Effector CD4-positive, alpha-beta T cell (primary cell): ENCODE data around the gene FITM2.
"Not testable (repeated sequence)": the region's sequence is repeated elsewhere in the genome, so short reads cannot be mapped to it uniquely, and the experiment has no call there.

Source experiments
- DNase-seq: peaks from one replicate; pipeline ENCODE4 v3.0.0-alpha.2; 2020
- total RNA-seq: gene quantifications from one replicate; lab custom pipeline; 2026; lab: John Stamatoyannopoulos, UW

The FITM2 gene, protein sequence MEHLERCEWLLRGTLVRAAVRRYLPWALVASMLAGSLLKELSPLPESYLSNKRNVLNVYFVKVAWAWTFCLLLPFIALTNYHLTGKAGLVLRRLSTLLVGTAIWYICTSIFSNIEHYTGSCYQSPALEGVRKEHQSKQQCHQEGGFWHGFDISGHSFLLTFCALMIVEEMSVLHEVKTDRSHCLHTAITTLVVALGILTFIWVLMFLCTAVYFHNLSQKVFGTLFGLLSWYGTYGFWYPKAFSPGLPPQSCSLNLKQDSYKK
- total RNA-seq = 10.5 reads per million, percentile 32 among the genes with 10 or more reads in this experiment

DNA sequence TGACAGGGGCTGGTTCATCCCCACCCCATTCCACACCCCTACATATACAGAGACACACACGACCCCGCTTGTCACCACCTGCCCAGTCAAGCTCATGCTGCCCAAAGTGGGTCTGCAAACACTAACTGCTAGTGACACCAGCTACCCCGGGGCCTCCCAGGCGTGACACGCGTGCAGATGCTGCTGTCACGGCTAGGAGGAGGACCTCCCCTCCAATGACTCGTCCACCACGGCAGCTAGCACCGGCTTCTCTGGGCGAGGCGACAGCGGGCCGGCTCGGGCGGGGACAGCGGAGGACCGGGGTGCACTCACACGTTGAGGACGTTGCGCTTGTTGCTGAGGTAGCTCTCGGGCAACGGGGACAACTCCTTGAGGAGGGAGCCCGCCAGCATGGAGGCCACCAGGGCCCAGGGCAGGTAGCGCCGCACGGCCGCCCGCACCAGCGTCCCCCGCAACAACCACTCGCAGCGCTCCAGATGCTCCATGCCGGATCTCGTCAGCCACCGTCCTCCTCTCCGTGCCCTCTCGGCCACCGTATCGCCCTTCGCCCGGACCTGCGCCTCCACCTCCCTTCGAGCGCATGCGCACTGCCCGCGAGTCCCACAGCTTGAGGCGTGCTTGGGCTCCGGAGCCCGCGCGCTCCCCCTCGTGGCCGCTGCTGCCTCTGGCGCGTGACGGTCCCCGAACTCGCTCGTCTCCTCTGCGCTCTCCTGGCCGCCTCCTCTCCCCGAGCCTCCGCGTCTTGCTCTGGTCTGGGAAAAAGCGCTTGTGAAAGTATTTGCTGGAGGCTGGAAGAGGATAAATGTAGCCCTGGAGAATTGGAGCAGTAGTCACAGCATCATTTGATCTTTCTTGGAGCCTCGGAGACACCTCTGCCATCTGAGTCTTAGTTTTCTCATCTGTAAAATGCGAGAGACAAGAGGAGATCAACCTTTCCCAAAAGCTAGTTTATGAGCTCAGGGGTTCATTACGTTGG is at the start of gene FITM2:
Gene FITM2, minus strand, starts transcription at position 539 of the 976 bp plus-strand sequence. Its CDS starts 54 bp downstream, at position 485.
- DNase-seq = peak; percentile 99

DNA sequence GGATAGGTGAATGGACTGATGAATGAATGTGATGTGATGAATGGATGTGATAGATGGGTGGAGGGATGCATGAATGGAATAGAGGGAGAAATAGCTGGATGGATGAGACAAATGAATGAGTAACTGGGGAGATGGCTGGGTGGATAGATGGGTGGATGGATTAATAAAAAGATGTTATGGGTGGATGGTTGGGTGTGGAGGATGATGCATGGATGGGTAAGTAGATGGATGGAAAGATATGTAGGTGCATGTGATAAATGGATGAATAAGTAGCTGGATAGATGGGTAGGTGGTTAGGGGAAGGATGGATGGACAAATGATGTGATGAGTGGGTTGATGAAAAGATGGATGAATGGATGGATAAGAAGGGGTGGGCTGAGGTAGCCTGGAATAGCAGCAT is 49.2 kb upstream of the FITM2 start:
- DNase-seq = no peak

DNA sequence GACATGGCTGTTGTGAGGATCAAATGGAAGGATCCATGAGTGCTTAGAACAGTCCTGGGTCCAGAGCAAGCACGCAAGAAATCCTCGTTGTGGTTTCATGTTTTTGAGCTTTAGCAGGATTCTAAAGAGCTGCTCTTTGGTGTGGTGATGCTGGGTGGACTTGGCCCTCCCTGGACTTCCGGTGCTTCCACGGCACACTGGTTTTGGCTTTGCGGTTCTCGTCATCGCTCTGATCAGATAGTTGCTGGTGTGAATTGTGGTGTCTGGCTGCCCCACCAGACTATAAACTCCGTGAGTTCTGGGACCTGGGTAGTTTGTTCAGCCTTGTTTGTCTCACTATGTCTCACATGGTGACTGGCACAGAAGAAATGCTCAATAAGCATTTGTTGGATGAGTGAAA is 47.8 kb upstream of the FITM2 start:
- no peak for DNase-seq

DNA sequence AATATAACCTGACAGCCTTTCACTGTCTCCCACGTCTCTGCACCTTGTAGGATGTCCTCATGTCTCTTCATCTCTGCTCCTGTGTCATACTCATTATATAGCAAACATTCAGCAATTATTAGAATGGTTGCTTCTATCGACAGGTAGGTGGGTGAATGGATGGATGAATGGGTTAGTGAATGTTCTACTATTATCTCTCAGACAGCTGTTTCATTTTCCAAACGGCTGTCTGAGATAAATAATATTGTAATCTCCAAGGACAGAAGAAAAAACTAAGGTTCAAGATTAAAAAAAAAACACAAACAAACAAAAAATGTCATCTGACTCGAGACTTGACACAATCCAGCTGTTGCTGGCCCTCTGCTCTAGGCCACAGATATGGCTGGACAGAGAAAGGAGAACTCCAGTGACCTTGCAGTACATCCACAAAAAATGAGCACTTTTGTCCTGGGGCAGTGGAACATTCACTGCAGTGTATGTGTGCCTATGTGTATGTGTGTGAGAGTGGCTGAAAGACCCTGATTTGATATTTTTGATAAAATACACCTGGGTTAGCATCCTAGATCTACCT is 46.6 kb upstream of the FITM2 start:
- no peak for DNase-seq

DNA sequence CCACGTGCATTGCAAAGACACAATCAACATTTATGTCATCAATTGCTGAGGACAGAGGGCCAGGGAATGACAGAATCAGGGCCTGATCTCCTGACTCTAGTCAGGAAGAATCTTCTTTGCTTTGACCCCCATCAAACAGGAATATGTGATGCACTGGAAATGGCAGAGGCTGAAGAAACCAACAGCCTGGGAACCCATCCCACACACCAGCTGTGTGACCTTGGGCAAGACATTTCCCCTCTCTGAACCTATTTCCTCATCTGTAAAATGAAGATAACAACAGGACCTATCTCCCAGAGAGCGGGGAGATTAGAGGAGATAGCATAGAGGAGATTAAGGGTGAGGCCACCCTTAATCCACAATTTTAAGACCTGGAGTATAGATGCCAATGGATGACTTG is 46.0 kb upstream of the FITM2 start:
- no peak for DNase-seq

DNA sequence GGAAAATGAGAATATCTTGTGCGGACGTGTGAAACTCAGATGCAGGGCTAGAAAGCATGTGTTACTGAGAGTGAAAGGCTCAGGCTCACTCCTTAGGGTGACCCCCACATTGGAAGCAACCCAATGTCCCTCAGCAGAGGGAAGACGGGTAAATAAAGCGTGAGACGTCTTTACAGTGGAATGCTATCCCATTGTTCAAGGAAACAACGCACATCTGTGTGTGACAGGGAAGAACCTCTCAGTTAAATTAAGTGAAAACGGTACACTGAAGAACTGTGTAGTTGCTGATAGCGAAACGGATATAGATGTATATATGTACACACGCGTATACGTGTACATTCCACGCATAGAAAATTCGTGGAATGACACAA is 45.3 kb upstream of the FITM2 start:
- DNase-seq = no peak

DNA sequence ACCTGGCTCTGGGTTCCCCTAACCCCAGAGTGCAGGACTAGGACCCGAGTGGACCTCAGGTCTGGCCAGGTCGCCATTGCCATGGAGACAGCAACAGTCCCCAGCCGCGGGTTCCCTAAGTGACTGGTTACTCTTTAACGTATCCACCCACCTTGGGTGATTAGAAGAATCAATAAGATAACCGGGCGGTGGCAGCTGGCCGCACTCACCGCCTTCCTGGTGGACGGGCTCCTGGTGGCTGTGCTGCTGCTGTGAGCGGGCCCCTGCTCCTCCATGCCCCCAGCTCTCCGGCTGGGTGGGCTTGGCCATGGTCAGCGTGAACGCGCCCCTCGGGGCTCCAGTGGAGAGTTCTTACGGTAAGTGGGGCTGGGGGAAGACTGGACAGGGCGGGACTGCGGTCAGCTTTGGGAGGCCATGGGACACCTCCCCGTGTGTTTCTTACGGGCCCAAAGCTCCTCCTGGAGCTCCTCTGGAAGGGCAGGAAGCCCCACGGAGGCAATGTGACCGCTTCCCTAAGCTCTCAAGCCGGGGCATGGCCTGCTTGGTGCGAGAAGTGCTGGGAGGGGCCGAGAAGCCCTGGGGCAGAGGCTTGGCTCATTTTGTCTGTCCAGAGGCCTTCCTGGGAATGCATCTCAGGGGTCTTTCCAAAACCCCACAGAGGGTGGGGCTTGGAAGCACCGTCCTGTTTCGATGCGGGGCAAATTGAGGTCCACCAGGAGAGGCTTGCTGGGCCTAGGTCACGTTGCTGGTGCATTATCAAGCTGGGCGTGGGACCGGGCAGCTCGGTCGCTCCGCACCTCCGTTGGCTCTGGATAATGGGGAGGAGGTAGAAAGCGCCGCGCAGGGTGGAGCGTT is 44.7 kb upstream of the FITM2 start, which contains the start of gene HNF4A:
Gene HNF4A, plus strand, starts transcription at position 202 of the 855 bp plus-strand sequence. Its CDS starts 106 bp downstream, at position 308.
- DNase-seq = no peak

DNA sequence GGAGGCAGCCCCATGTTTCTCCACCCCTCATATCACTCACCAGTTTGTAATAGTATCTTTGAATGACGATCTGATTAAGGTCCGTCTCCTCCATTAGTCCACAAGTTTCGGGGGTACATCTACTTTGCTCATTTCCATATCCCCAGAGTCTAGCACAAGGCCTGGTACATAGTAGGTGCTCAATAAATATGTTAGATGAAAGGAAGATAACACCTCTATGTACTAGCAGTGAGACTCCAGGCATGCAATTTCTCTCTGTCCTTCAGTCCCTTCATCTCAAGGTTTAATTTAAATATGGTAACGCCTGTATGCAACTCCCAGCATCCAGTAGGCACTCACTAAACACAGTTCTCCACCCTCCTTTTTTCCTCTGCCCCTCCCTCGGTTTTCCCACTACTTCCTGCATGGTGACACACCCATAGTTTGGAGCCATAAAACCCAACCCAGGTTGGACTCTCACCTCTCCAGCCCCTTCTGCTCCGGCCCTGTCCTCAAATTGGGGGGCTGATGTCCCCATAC is 44.0 kb upstream of the FITM2 start:
- DNase-seq = no peak

DNA sequence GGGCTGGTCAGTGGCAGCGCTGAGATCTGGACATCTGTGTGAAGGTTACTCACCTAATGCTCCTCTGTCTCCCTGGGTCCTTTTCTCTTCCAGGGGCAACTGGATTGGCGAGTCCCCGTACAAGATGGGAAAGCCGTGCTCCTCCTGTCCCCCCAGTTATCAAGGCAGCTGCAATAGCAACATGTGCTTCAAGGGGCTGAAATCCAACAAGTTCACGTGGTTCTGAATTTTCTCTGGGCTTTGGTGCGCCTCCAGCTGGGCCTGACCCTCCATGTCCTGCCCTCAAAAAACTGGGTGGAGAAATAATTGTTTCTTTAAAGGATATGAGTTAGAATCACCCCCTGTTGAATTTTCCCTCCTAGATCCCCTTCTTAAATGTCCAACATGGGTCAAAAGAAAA is 39.6 kb upstream of the FITM2 start:
- no peak for DNase-seq

DNA sequence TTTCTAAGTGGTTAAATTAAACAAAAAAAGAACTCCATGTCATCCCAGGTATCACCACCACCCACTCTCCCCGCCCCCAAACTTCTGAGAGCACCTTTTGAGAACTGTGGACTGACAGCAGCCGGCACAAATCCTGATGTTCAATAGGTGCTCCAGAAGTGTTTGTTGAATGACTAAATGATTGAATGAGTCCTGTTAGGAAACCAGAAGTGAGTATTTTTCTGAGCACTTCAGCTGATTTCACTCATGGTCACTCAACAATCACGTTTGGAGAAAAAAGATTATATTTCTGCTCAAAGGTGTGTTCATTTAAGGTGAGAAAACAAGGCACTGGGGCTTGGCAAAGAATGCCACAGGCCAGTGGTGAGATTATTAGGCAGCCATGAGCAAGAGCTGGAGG is 38.3 kb upstream of the FITM2 start:
- no peak for DNase-seq

DNA sequence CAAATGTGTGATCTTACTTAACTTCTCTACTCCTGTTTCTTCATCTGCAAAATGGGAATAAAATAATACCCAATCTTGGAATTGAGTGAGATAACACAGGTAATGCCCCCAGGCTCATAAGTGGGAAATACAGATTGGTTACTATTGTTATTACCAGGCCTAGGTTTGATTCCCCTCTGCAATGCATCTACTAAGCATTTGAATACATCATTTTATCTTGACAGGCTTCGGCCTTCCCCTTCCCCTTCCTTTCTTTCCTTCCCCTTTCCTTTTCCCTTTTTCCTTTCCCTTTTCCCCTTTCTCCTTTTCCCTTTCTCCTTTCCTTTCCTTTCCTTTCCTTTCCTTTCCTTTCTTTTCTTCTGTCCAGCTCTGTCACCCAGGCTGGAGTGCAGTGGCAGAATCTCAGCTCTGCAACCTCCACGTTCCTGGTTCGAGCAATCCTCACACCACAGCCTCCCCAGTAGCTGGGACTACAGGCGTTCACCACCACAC is 37.2 kb upstream of the FITM2 start:
- DNase-seq = no peak

DNA sequence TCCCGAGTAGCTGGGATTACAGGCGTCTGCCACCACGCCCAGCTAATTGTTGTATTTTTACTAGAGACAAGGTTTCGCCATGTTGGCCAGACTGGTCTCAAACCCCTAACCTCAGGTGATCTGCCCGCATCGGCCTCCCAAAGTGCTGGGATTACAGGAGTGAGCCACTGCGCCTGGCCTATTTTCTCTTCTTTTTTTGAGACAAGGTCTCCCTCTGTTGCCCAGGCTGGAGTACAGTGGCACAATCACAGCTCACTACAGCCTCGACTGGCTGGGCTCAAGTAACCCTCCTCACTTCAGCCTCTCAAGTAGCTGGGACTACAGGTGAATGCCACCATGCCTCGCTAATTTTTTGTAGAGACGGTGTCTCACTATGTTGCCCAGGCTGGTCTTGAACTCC is 34.9 kb upstream of the FITM2 start:
- DNase-seq = not testable (repeated sequence)

DNA sequence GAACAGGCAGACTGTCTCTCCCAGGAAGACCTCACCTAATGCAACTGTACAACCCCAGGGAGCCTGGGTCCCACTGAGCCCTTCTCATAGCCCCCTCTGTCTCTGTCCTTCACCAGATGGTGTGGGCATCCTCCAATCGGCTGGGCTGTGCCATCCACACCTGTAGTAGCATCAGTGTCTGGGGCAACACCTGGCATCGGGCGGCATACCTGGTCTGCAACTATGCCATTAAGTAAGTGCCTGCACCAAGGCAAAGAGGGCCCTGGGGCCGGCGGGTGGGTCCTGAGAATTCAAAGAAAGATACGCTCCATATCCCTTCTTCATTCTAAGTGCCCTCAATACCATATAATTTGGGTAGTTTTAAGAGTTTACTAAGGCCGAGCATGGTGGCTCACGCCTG is 34.1 kb upstream of the FITM2 start:
- no peak for DNase-seq

DNA sequence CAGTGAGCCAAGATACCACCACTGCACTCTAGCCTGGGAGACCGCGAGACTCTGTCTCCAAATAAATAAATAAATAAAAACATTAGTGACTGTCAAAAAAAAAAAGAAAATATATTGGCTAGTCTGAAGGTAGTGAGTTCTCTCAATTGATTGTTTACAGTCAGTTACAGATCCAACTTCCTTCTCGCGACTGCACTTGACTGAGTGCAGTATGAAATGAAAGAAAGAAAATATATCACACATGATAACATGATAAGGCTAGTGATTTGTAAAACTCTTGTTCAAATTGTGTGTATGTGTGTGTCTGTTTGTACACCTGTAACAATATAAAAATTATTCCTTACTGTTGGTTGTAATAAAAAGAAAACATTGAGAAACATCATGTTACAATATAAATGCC is 33.7 kb upstream of the FITM2 start:
- DNase-seq = no peak

DNA sequence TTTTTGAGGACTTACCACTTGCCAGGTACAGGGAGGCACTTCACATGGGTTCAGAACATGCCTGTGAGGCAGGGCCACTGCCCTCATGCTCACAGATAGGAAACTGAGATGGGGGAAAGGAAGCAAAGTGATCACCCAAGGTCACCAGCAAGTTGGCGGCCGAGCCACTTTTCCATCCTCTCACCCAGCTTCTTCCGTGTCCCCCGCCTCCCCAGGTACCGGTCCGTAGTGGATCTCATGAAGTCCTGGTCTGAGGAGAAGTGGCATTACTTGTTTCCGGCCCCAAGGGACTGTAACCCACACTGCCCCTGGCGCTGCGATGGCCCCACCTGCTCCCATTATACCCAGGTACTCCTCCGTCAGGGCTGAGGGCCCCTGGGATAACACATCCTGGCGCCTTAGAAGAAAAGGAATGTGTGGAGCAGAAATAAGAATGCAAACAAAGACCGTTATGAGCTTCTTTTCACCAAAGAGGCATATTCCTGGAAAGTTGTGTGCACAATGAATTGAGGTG is 32.2 kb upstream of the FITM2 start:
- DNase-seq = no peak

DNA sequence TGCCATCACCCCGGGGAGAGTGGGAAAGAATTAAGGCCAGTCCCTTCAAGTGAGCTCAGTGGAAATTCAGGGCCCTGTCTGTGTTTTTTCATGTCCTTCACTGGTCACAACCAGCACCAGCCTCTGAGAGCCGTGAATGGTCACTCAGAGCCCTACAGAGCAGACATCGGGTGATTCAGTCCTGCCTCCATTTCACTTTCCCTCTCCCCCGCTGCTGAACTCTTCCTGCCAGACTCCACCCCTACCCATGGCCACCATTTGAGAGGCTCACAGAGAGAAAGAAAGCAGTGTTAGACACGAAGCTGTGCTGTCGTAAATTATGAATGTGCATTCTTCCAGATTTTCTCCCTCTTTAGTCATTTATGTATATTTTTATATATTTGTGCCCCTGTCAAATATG is 31.2 kb upstream of the FITM2 start:
- DNase-seq = no peak

DNA sequence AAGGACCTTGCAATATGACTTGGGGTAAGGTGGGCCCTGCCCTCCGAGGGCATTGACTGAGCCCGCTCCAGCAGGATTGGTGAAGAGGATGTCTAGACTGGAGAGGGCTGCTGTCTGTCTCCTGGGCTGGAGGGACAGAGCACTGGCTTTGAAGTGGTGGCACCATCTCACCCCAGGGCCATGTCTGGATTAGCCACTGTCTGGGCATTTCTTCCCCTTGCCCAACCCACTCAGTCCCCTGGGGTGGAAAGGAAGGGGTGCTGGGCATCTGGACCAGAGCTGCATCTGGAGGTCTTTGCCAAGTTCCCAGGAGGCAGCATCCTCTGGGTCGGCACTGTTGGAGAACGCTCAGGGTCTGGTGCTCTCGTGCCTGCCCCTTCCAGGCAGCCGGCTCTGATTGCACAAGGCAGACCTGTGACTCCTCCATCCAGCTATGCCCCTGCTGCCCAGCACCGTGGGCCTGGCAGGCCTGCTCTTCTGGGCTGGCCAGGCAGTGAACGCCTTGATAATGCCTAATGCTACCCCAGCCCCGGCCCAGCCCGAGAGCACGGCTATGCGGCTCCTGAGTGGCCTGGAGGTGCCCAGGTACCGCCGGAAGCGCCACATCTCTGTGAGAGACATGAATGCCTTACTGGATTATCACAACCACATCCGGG is 25.9 kb upstream of the FITM2 start, which contains the start of gene R3HDML:
Gene R3HDML, plus strand, starts transcription at position 319 of the 656 bp plus-strand sequence. Its CDS starts 115 bp downstream, at position 434.
- no peak for DNase-seq

DNA sequence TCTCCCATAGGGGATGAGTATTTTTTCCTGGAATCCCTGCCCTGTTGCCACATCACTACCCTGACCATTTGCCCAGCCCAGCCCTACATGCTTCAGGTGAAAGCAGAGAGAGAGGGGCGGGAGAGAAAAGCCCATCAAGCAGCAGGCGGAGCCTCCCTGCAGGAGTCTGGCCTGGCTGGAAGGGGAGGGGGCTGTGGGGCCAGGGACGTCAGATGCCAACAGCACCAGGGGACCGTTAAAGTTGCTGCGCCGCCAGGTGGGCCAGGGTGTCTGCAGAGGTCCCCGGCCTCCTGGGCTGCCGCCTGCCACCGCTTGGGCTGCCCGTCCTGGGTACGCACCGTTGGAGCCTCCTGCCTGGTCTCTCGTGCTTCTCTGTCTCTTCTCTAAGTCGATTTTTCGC is 25.1 kb upstream of the FITM2 start:
- DNase-seq = no peak

DNA sequence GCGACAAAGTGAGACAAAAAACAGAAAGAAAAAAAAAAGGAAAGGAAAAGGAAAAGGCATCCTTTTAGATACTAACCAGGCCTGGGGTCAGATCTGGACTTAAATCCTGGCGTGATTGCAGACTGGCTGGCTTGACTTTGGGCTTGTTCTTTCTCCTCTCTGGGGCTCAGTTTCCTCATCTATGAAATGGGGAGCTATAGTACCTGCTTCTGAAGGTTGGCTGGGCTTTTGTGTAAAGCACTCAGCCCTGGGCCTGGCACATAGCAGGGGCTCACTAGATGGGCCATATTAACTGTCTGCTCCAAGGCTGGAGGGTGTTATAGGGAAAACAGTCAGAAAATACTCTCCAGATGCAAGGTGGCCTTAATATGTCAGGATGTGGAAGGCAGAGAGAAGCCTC is 24.7 kb upstream of the FITM2 start:
- DNase-seq = no peak

DNA sequence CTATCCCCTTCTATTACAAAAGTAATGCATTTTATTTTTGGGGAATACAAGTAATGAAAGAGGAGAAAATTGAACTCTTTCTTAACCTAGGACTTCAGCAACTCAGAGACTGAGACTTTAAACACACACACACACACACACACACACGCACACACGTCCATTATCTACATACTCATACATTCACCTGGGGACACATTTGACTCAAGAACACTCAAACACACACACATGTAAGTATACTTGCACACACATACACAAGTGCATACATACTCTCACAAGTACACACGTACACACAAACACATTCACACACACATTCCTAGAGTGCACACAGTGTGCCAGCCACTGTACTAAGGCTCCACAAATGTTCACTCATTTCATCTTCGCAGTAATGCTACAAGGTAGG is 23.7 kb upstream of the FITM2 start:
- no peak for DNase-seq

DNA sequence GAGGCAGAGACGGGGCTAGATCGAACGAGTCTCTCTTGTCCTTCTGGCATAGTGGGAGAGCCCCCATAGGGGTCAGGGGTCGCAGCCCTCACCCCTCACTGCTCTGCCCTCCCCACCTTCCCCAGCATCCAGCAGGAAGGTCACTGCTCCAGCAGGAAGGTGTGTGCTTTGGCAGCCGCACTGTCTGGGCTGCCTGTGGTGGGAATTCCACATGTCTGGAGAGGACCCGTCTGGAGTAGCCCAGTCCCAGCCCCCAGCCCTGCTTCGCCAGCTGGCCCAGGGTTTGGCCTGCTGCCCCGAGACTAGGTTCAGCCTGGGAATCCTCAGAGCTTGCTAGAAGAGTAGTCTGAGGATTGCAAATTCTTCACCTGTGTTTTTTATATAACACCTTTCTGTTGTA is 23.3 kb upstream of the FITM2 start:
- DNase-seq = no peak
